Measurements from ENCODE around the gene PLEKHA4.

- TF ChIP-seq CTCF (conservative IDR thresholded peaks at IDR 0.05; ENCODE audit: low read depth, low read length) (no peak), EZH2 (IDR thresholded peaks at IDR 0.05; ENCODE audit: borderline replicate concordance, low read depth, low read length, poor library complexity, severe bottlenecking) (no peak)
Measured at GRCh38 chr19:48797103-48797502, 71.3 kb downstream of the PLEKHA4 start.
